Measurements from ENCODE around the gene WDR5B.

Gene WDR5B

GRCh38 chr3:122365073-122365472 is 50.8 kb downstream of the WDR5B start:
- DNase-seq = no peak

- no peak for DNase-seq
These were observed 51.4 kb downstream of the WDR5B start for GRCh38 chr3:122364490-122364889.
